Osteoblast (primary cell): ENCODE results near the gene MAD1L1. TPM values are rescaled to one million over a fixed set of nuclear protein-coding genes. Genes with fewer than 3 reads are reported as not detected.

Experiments used
- DNase-seq: peaks from one replicate; pipeline ENCODE4 v3.0.0; 2011; ENCODE audit warnings: low spot score, mixed read lengths; ENCODE audit not compliant: insufficient read length; ENCODE audit errors: missing footprints
- H2AFZ ChIP-seq: 2 replicates; pipeline ENCODE4 v1.6.0; 2011; ENCODE audit warnings: mild to moderate bottlenecking, low read length
- H3K27ac ChIP-seq: 2 replicates; pipeline ENCODE4 v1.5.1; 2011; ENCODE audit warnings: mild to moderate bottlenecking, low read depth, low read length, moderate library complexity
- H3K27me3 ChIP-seq: 2 replicates; pipeline ENCODE4 v1.6.0; 2012; ENCODE audit warnings: mild to moderate bottlenecking, control low read depth, inconsistent platforms, low read length, moderate library complexity; ENCODE audit not compliant: insufficient read depth
- H3K36me3 ChIP-seq: 2 replicates; pipeline ENCODE4 v1.5.1; 2011; ENCODE audit warnings: mild to moderate bottlenecking, low read length, control low read depth, moderate library complexity; ENCODE audit not compliant: insufficient read depth
- H3K4me1 ChIP-seq: 2 replicates; pipeline ENCODE4 v1.5.1; 2011; ENCODE audit warnings: mild to moderate bottlenecking, low read length, control low read depth, moderate library complexity; ENCODE audit not compliant: insufficient read depth
- H3K4me2 ChIP-seq: 2 replicates; pipeline ENCODE4 v1.6.0; 2011; ENCODE audit warnings: mild to moderate bottlenecking, low read length; ENCODE audit not compliant: insufficient read depth
- H3K4me3 ChIP-seq: fragments of 200-600 bp; sonication (generic); 3 replicates; pipeline ENCODE4 v1.5.1; 2012; ENCODE audit warnings: mild to moderate bottlenecking, low read length, inconsistent platforms; ENCODE audit not compliant: insufficient read depth
- H3K79me2 ChIP-seq: 2 replicates; pipeline ENCODE4 v1.6.0; 2012; ENCODE audit warnings: mild to moderate bottlenecking, low read length, control low read depth, inconsistent platforms; ENCODE audit not compliant: insufficient read depth
- H3K9me3 ChIP-seq: 2 replicates; pipeline ENCODE4 v1.5.1; 2011; ENCODE audit warnings: low read depth, low read length, control low read depth
- H4K20me1 ChIP-seq: 2 replicates; pipeline ENCODE4 v1.6.0; 2012; ENCODE audit warnings: mild to moderate bottlenecking, low read length, control low read depth; ENCODE audit not compliant: insufficient read depth
- CTCF ChIP-seq: IDR thresholded peaks from 2 replicates; pipeline ENCODE4 v1.5.1; 2011; ENCODE audit warnings: mild to moderate bottlenecking, low read depth, low read length, moderate library complexity; ENCODE audit errors: extremely low read depth
- total RNA-seq: library from RNA; depleted of rRNA; stranded (reverse); fragments of >200 nt; gene quantifications from 2 replicates; pipeline ENCODE4 v1.2.3, GENCODE V29; 2012

The MAD1L1 gene
- total RNA-seq, 1 donor = 66.2 TPM

GRCh38 chr7:1969459-1970284, 263.1 kb downstream of the MAD1L1 start:
- H3K27me3 ChIP-seq = no peaks in the 10 kb centered on the region
- no peak overlapping the region for H3K4me3 ChIP-seq
- H3K36me3 ChIP-seq = no peaks in the 10 kb centered on the region
- no peak for TF ChIP-seq CTCF
- no peak overlapping the region for H2AFZ ChIP-seq
- no peaks in the 10 kb centered on the region for H3K4me1 ChIP-seq
- H3K79me2 ChIP-seq = no peaks in the 10 kb centered on the region
- no peaks in the 10 kb centered on the region for H3K9me3 ChIP-seq
- DNase-seq = no peak
- no peak overlapping the region for H3K4me2 ChIP-seq
- H3K27ac ChIP-seq = no peak overlapping the region
- H4K20me1 ChIP-seq = no peaks in the 10 kb centered on the region

DNA sequence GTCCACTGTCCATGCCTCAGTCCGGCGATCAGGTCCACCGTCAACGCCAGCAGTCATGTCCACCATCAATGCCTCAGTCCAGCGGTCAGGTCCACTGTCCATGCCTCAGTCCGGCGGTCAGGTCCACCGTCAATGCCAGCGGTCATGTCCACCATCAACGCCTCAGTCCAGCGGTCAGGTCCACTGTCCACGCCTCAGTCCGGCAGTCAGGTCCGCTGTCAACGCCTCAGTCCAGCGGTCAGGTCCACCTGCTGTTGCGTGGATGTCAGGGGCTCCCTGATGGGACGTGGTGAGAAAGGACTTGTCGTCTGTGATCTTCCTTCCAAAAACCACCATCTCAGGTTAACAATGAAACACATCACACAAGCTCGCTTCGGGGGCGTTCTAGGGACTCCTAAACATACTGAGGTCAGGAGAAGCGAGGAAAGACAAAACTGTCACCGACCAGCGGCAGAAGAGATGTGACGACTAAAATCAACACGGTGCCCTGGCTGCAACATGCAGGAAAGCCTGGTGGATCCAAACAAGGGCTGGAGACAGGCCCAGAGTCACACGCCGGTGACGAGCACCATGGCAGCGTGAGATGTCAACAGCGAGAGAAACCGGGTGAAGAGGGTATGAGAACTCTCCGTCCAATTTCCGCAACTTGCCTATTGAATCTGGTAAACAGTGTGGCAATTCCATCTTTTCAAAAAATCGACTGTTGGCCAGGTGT, 264.2 kb downstream of the MAD1L1 start:
- Histone ChIP-seq H3K27ac (no peak overlapping the region), H3K4me1 (no peaks in the 10 kb centered on the region), H3K9me3 (no peaks in the 10 kb centered on the region), H3K36me3 (no peaks in the 10 kb centered on the region), H3K79me2 (no peaks in the 10 kb centered on the region), H3K4me2 (no peak overlapping the region), H3K4me3 (no peak overlapping the region), H3K27me3 (no peaks in the 10 kb centered on the region), H2AFZ (no peak overlapping the region), H4K20me1 (no peaks in the 10 kb centered on the region)
- no peak for TF ChIP-seq CTCF
- no peak for DNase-seq

GRCh38 chr7:1967512-1968396, 265.0 kb downstream of the MAD1L1 start:
- no peak for DNase-seq
- TF ChIP-seq CTCF = no peak
- Histone ChIP-seq H3K4me1 (no peaks in the 10 kb centered on the region), H3K4me3 (no peak overlapping the region), H4K20me1 (no peaks in the 10 kb centered on the region), H3K4me2 (no peak overlapping the region), H3K27ac (no peak overlapping the region), H3K27me3 (no peaks in the 10 kb centered on the region), H3K9me3 (no peaks in the 10 kb centered on the region), H2AFZ (no peak overlapping the region), H3K79me2 (no peaks in the 10 kb centered on the region), H3K36me3 (no peaks in the 10 kb centered on the region)
